ENCODE measurements around the gene CRTC1.

Gene CRTC1

DNA sequence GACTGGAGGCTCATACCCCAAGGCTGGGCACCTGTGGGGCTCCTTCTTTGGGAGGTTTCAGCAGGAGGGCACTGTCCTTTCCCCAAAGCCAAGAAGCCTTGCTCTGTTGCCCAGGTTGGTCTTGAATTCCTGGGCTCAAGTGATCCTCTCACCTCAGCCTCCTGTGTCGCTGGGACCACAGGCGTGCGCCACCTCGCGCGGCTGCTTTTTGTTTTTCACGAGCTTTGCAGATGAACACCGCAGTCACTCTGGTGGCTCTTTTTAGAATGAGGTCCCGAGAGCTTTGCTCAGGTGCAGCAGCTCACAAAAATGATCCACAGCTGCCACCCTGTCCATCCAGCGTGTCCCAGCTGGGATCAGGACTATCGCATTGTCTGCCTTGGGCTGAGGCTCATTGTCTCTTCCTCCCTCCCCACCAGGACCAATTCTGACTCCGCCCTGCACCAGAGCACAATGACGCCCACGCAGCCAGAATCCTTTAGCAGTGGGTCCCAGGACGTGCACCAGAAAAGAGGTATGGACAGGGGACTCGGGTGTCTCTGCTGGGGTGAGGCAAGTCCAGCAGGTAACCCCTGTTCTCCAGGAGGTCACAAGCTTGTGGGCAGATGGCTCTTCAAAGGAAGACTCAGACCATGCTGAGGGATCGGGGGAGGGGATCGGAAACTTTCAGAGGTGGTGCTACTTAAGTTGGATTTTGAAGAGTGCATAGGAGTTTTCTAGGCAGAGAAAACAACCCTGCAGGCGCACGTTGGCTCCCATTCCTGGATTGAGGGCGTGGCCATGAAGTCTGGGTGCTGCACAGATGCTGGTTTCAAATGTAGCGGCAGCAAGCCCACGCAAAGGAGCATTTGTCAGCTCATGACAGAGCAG, 66.1 kb downstream of the CRTC1 start:
- no peak for DNase-seq (ENCODE audit: low read depth in 2 of 2)

DNA sequence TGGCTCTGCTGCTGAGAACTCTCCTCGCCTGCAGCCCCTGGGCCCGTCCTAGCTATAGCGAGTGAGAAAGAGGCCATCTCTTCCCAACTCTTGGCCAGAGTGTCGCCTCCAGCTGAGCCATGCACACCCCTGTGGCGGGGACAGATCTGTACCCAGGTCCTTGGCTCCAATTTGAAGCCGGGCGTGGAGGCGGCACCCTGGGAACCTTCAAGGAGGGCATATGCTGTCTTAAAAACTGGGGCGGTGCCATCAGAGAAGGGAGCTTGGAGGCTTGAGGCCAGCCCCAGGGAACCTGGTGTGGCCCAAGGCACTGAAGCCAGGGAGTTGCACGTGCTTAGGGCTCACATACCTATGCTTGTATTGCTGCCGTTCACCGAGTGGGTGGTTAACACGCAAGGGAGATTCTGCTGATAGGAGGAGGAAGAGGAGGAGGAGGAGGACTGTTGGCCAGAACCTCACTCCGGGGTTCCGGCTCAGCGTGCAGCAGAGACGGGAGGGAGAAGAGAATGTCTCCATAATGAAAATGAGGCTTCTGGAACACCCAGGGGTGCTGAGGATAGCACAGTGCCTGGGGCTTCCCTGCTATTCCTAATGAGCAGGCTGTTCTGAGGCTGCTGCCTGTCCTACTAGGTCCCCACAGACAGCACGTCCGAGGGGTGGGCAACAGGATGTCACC, 67.0 kb downstream of the CRTC1 start:
- DNase-seq (ENCODE audit: low read depth in 2 of 2), result no peak

DNA sequence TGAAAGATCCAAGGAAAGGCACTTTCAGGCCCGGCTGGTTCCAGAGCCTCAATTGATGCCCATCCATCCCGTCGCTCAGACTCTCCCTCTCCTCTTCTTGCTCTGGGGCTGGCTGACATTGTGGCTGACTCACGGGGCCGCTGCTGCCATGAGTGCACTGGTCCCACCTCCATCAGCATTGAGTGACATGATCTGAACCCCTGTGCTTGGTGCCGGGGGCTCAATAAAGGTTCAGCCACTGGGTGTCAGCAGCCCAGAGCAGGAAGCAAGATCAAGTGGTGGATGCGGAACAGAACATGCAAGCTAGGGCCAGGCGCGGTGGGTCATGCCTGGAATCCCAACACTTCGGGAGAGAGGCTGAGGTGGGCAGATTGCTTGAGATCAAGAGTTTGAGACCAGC, 68.1 kb downstream of the CRTC1 start:
- no peak for DNase-seq (ENCODE audit: low read depth in 2 of 2)

DNA sequence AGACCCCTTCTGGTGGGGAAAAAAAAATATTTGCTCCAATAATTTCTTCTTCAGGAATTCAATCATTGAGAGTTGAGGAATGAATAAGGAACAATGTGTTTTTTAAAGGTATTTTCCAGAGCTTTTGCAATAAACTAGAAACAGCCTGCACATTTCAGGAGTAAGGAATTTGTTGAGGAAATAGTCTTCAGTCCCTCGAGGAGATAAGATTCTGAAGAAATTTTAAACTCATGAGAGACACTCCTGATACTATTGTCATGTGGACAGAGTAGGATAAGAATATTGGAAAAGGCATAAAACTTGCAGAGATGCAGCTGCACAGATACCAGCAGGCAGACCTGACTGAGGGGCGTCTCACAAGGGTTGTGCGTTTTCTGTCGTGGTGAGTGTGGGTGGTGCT, 71.0 kb downstream of the CRTC1 start:
- no peak for DNase-seq (ENCODE audit: low read depth in 2 of 2)

DNA sequence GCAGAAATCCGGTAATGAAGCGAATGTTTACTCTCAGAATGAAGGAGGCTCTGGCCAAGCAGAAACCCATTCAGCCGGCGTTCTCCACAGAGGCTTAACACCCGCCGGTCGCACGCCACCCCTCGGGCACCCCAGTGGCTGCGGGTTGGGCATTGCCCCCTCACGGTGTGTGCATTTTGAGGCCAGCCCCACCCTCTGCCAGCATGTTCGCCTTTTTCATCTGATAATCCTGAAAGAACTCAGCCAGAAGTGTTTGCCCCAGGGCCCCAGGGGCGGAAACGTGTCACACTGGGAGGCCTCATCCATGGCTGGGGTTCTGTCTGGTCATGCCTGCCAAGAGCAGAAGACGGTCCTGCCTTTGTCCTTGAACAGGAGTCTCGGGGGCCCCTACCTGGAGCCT, 73.4 kb downstream of the CRTC1 start:
- DNase-seq (ENCODE audit: low read depth in 2 of 2), result no peak

DNA sequence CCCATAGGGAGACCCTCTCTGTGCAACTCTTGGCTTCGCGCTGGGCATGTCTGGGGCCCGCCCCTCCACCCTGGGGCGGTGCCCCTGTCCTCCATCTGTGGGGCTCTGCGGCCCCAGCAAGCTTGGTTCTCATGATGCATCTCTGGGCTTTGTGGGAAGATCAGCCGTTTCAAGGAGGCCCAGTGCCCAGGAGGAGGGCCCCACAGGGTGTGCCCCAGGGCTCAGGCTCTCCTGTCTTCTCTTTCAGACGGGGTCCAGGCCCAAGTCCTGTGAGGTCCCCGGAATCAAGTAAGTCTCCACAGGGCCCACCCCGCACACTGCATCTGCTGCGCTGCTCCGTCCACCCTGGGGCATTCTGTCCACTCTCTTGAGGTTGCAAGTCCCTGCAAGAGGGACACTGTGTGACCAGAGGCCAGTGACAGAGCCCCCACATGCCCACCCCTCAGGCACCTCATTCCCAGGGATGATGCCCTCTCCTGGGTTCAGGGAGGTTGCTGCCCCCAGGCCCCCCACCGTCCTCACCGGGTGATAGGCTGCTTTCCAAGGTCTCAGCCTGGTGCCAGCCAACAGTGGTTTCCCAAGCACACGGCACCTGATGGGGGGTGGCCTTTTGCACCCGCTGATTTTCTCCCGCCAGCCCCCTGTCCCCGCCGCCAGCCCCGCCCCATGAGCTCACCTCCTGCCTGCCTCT, 76.0 kb downstream of the CRTC1 start:
- DNase-seq (ENCODE audit: low read depth in 2 of 2), result no peak

DNA sequence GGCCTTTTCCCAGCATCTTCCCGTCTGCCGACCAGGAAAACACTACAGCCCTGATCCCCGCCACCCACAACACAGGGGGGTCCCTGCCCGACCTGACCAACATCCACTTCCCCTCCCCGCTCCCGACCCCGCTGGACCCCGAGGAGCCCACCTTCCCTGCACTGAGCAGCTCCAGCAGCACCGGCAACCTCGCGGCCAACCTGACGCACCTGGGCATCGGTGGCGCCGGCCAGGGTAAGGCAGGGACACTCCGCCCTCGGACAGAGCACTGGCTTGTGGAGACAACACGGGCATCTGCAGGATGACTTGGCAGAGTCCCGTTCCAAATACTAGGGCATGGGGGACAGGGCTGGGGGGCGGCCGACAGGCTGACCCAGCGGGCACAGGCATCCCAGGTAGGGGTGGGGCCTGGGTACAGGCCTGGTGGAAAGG, 76.5 kb downstream of the CRTC1 start:
- DNase-seq (ENCODE audit: low read depth in 2 of 2), result no peak

DNA sequence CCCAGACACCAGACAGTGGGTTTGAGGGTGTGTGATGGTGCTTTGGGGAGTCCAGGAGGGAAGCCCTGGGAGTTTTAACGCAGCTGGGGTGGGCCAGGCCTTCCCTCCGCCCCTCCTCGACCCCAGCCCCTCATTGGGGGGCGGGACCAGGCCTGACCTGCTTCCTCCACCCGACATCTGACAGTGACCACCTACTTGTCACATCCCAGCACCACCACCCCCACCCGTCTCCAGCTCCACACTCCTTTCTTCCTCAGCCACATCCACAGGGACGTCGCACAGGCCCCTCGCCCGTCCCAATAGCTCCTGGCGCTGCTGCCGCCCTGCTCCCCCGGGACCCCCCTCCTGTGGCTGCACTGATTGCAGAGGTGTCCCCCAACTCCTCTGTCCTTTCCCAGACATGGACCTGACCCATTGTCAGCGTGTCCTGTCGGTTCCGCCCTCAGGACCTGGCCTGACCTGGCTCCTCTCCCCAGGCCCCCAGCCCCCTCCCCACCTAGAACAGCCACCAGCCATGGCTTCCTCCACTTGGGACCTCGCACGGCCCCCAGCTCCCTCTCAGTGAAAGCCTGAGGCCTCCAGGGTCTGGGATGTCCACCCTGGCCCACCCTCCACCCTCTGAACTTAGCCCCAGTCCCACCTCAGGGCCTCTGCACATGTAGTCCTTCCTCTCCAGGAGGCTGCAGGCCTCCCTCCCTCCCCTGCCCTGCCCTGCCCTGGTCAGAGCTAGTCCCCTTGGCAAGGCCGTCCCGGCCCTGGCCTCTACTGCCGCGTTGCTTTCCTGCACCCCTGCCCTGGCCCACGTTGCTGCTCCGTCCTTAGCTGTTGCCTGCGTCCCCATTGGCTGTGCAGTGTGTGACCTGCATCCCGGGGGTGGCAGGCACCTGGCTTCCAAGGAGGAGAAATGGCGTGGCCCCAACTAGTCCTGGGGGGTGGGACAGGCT, 77.2 kb downstream of the CRTC1 start:
- no peak for DNase-seq (ENCODE audit: low read depth in 2 of 2)

DNA sequence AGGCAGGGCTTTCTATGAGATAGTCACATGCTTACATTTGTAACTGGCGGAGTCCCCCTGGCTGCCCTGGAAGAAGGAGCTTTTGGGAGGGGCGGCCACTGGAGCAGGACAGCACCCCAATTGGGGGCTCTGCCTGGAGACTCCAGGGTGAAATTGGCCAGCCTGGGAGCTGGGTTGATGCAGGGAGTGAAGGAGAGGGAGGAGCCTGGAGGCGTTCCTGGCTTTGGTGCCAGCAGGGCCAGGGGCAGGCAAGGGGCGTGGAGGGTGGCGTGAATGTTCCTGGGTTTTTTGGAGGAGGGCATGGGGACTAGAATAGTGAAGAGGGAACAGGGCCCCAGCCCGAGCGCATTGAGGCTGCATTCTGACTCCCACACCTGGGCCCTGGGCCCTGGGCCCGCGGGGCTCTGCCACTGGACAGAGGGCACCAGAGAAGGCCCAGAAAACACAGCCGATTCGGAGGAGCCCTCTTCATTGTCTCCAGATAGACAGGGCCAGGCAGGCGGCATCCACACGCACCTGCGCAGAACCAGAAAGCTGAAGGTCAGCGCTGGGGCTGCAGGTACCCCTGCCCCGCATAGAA, 78.1 kb downstream of the CRTC1 start:
- no peak for DNase-seq (ENCODE audit: low read depth in 2 of 2)

DNA sequence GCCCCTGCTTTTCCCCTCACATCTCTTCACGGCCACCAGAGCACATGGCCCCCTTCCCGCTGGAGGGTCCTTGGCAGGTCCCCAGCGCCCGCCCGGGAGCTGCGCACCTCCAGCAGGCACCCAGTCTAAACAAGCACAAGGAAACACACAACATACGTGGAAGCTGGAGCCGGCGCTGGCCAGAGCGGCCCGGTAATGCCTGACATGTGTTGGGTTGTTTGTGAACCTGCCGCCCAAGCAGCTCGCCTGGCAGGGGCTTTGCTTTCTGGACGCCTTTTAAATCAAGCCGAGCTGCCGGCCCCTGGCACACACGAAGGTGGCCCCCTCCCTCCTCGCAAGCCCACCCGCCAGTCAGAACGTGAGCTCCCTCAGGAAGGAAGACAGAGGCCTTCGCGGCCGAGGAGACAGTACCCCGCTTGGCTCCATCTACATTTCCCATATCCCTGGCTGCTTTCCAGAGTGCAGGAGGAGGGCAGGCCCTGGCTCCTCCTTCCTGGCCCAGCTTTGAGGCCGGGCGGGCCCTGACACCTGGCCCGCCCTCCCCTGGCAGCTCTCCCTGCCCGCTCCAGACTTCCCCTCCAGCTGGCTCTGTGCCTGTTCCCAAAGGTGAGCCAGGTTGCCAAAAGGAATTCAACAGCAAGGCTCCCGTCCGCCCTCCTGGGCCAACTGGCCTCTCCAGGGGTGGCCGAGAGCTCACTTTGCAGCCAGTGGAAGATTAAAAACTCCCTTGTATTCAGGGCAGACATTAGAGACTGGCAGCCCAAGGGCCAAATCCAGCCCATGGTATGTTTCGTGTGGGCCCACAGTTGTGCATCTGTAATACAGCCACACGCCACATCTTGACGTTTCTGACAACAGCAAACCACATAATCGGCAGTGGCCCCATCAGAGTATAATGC, 78.9 kb downstream of the CRTC1 start:
- DNase-seq (ENCODE audit: low read depth in 2 of 2), result no peak

DNA sequence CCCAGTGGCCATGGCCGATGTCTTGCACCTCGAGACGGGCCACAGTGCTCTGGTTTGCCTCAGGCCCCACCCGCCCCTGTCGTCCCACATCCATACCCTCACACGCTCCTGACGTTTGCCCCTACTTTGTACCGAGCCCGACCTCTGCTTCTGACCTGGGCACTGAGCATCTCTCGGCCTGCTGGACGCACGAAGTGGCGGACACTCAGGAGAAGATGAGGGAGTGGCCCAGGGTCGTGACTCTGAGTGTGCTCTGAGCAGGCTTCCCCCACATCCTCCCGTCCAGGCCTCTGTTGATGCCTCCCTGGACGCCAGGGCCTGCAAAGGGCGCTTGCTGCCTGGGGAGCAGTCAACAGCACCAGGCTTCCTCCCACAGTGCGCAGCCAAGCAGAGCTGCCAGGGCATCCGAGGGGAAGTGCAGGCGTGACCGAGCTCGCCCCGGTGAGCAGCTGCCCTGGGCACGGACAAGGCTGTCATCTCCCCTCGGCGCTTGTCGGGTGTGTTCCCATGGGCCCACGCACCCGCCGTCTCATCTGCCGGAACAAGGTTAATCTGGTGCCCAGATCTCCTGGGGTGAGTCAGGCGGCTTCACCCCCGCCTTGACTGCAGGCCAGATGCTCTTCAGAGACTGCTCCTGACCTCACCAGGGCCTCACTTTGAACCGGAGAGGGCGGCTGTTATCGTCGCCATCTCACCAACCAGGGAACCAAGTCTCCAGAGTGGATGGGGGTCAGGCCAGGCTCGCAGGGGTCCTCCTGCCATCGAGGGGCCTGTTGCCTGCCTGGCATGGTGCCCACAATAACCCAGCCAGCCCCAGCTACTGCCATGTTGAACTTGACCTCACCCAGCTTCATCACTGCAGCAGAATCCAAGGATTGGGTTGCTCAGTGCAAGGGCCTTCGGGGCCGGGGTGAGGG, 80.5 kb downstream of the CRTC1 start:
- DNase-seq (ENCODE audit: low read depth in 2 of 2), result no peak

DNA sequence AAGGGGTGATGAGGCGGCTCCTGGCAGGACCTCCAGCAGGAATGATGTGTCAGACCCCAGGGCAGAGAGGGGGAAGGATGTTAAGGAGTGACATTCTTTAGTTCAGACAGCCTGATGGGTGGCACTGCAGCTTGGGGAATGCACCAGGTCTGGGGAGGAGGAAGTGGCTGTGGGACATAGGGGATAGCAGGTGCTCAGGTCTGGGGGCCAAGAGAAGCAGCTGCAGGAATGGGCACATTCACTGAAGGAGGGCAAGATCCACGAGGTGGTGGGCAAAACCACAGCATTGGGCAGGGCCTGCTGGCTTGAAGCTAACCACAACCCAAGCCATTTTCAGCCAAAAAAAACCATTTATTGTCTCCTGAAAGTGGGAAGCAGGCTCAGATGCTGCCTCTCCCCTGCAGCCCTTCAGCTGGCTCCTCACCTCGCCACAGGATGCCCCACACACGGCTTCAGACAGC, 81.1 kb downstream of the CRTC1 start:
- no peak for DNase-seq (ENCODE audit: low read depth in 2 of 2)

DNA sequence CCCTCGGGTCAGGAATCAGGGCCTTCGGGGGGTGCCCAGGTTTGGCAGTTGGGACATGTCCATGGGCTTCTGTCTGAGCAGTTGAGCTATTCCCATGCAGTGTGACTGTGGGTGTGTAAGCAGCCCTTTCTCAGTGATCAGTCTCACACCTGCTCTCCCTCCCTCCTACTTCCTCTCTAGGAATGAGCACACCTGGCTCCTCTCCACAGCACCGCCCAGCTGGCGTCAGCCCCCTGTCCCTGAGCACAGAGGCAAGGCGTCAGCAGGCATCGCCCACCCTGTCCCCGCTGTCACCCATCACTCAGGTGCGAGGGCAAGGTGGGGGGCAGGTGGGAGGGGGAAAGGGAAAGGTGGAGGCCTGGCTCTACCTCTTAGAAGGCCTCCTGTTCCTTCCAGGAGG, 81.7 kb downstream of the CRTC1 start:
- no peak for DNase-seq (ENCODE audit: low read depth in 2 of 2)

DNA sequence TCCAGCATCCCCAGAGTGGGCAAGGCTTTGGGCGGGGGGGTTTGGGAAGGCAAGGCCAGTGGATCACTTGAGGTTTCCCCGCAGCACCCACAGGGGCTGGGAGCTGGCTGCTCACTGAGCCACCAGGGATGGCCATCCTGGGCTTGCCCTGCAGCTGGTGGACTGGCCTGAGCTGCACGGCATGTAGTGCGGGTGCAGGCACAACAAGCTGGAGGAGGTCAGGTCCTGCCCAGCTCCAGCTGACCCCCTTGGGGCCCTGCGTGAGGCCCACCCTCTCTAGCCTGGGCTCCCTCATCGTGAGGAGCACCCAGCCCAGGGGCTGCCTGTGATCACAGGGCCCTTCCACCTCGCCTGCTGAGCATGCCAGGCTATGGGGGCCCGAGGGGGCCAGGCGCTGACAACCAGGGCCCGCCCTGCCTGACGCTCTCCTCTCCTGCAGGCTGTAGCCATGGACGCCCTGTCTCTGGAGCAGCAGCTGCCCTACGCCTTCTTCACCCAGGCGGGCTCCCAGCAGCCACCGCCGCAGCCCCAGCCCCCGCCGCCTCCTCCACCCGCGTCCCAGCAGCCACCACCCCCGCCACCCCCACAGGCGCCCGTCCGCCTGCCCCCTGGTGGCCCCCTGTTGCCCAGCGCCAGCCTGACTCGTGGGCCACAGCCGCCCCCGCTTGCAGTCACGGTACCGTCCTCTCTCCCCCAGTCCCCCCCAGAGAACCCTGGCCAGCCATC, 84.7 kb downstream of the CRTC1 start:
- DNase-seq (ENCODE audit: low read depth in 2 of 2), result no peak

DNA sequence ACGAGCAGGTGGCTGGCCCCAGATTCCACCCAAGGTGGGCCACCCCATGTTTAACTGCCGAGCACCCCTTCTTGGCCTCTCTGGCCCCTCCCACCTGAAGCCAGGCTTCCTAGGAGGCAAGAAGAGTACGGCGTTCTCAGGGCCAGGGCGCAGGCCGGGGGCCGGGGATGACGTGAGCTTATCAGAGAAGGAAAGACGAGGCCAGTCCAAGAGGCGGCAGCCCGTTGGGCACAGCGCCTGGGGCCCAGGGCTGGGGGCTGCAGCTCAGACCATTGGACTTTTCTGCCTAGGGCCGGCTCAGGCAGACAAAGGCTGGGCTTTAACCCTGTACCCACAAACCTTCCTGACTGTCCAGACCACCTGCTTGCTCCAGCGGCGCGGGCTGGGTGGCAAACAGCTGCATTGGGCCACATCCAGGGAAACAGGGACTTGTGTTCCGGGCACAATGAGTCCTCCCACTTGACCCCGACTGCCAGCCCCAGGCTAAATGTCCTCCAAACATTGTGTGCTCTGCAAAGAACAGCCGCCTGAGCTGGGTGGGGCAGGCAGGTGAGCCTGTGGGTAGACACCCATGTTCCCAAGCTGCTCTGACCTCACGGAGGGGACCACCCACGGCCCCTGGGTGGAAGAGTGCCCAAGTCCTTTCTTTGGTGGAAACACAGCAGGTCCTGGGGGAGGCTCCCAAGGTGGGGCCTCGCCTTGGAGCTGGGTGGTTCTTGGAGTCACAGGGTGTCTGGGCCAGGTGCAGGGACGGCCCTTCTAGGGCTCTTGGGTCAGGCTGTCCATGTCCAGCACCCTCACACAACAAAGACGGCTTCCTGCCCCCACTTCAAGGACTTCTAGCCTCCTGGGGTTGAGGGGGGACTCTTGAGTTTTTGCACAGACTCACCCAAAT, 85.8 kb downstream of the CRTC1 start:
- no peak for DNase-seq (ENCODE audit: low read depth in 2 of 2)

DNA sequence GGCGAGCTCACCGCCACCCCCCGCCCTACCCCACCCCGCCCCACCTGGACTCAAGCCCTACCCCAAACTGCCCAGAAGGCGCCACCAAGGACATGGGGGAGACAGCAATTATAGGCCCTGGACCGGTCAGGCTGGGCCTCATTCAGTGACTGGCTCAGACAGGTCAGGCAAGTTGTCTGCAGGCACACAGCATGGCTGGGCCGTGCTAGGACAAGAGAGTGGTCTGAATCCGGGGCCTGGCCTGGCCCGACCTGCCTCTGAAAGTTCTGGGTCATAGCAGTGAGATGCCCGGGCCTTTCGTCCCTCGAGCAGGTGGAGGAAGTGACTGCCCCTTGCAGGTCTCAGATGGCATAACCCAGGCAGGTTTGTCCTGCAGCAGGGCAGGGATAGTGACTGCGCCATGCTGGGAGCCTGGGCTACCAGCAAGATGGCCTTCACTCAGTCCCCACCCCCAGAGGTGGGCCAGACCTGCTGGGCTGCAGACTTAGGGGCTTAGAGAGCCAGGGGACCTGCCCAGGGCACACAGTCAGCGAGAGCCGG, 86.6 kb downstream of the CRTC1 start:
- no peak for DNase-seq (ENCODE audit: low read depth in 2 of 2)
